Hepatocyte (in vitro differentiated cells): Measurements from ENCODE around the gene HECTD2.

Source experiments
- CTCF ChIP-seq: fragments of 200-600 bp; sonication (generic); IDR thresholded peaks from 2 replicates; pipeline ENCODE4 v1.5.1; 2016; ENCODE audit warnings: antibody characterized with exemption, mild to moderate bottlenecking; ENCODE audit not compliant: poor library complexity
- EZH2 ChIP-seq: fragments of 200-600 bp; sonication (generic); IDR thresholded peaks from 2 replicates; pipeline ENCODE4 v1.6.1; 2016; ENCODE audit warnings: antibody characterized with exemption, mild to moderate bottlenecking, borderline replicate concordance
- EZH2phosphoT487 ChIP-seq: fragments of 200-600 bp; sonication (generic); IDR thresholded peaks from one replicate; pipeline ENCODE4 v1.6.1; 2018; ENCODE audit warnings: antibody characterized with exemption, mild to moderate bottlenecking, low read depth, moderate library complexity; ENCODE audit not compliant: unreplicated experiment, severe bottlenecking

GRCh38 chr10:91511549-91512330, 101.6 kb downstream of the HECTD2 start:
- TF ChIP-seq CTCF (no peak), EZH2 (no peak), EZH2phosphoT487 (no peak)
